Small intestine (tissue), 7 donors: ENCODE results near the gene GMIP. TPM values are rescaled to one million over a fixed set of nuclear protein-coding genes. Genes with fewer than 3 reads are reported as not detected.
A peak's percentile ranks its signal among the peaks of the same experiment; 100 is the strongest.

Experiments used
- DNase-seq, 2 donors: peaks; one replicate each; pipeline versions ENCODE4 v3.0.0 to v3.0.0-alpha.2; 2013
- FAIRE-seq: peaks from 2 replicates; lab custom pipeline; 2012; peaks lifted over from hg19 to GRCh38; lab: Jason Lieb, UNC
- H3K27ac ChIP-seq, 3 donors: one replicate each; pipeline ENCODE4 v1.5.1; 2013; ENCODE audit warnings: low read length in 2 of 3, mild to moderate bottlenecking in 2 of 3, control low read depth in 1 of 3, inconsistent platforms in 1 of 3, low read depth in 1 of 3, moderate library complexity in 1 of 3
- H3K27me3 ChIP-seq, 3 donors: one replicate each; pipeline ENCODE4 v1.6.1; 2013; ENCODE audit warnings: low read length in 3 of 3, inconsistent platforms in 1 of 3; ENCODE audit not compliant: control insufficient read depth in 3 of 3, insufficient read depth in 3 of 3
- H3K36me3 ChIP-seq, 3 donors: one replicate each; pipeline ENCODE4 v1.6.1; 2013; ENCODE audit warnings: low read length in 3 of 3, inconsistent platforms in 1 of 3, low read depth in 1 of 3, mild to moderate bottlenecking in 1 of 3, moderate library complexity in 1 of 3; ENCODE audit not compliant: control insufficient read depth in 3 of 3, insufficient read depth in 2 of 3
- H3K4me1 ChIP-seq, 3 donors: one replicate each; pipeline ENCODE4 v1.6.1; 2013; ENCODE audit warnings: low read length in 2 of 3, inconsistent platforms in 1 of 3, low read depth in 1 of 3, mild to moderate bottlenecking in 1 of 3, moderate library complexity in 1 of 3; ENCODE audit not compliant: control insufficient read depth in 3 of 3, insufficient read depth in 2 of 3
- H3K4me3 ChIP-seq, 3 donors: one replicate each; pipeline ENCODE4 v1.5.1; 2013; ENCODE audit warnings: low read length in 3 of 3, control low read depth in 1 of 3, inconsistent platforms in 1 of 3, low read depth in 1 of 3, mild to moderate bottlenecking in 1 of 3, moderate library complexity in 1 of 3
- H3K9me3 ChIP-seq, 2 donors: one replicate each; pipeline ENCODE4 v1.6.1; 2013; ENCODE audit warnings: low read depth in 1 of 2, low read length in 1 of 2; ENCODE audit not compliant: control insufficient read depth in 2 of 2, insufficient read depth in 1 of 2
- WGBS, 3 donors: extraction: QIAGEN DNeasy Blood & Tissue Kit; methylation state at CpG; one replicate each; pipeline ENCODE4 v1.1.7; 2013; 5-methylcytosine and 5-hydroxymethylcytosine counted together
- polyA plus RNA-seq, 4 donors: library from polyadenylated mRNA; stranded (reverse) in 3 of 4; unstranded in 1 of 4; fragments of 200-250 nt in 3 of 4; fragments of 120-200 nt in 1 of 4; gene quantifications; one replicate each; pipeline versions ENCODE4 v1.2.1 to v1.2.3, GENCODE V29; 2013
- donor health status: healthy with polysubstance abuse.
- donor health status: control.
- donor health status: control.
- donor health status: Bipolar disorder and iron deficiency.
- donor health status: healthy.

GMIP gene
- polyA plus RNA-seq, 4 donors = 8.3 to 15.1 (median 12.5) TPM

DNA sequence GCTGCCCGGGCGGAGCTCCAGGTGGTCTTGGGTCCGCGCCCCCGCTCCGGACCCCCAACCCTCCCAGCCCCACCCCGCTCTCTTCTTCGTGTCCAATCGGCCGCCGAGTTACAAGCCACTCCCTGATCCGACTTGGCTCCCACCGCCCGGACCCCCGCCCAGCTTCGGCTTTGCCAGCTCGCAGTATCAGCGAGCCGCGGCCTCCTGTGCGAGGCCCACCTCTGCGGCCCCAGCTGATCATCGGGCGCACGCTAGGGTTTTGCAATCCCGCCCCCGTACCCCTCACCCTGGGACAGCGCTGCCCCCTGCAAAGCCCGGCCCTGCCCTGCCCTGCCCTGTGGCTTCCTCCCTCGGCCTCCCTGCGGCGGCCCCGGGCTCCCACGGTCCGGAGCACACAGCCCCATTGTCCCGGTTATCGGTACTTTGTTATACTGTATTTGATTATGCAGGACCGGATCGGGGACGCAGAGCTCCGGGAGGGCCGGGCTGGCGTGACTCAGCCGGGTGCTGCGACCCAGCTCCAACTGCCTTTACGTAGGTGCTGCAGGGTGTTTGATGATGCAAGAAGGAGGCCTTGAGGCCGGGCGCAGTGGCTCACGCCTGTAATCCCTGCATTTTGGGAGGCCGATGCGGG lies 14.8 kb downstream of the GMIP start:
- H3K4me1 ChIP-seq = no peaks in the 10 kb centered on the region
- H3K27ac ChIP-seq = peak overlapping the region; percentile 22 to 82 (median 58)
- 2 to 11% (median 6%) methylated on average over 47 to 51 of the region's 51 CpGs for WGBS, 3 donors
- H3K36me3 ChIP-seq = peaks cover 0 to 8% (median 5%) of the 10 kb centered on the region in 3 donors
- H3K4me3 ChIP-seq = peak overlapping the region; percentile 51 to 66 (median 55)
- no peaks in the 10 kb centered on the region for H3K27me3 ChIP-seq
- DNase-seq = peak; percentile 71 to 72
- no peaks in the 10 kb centered on the region for H3K9me3 ChIP-seq
- no peak for FAIRE-seq

DNA sequence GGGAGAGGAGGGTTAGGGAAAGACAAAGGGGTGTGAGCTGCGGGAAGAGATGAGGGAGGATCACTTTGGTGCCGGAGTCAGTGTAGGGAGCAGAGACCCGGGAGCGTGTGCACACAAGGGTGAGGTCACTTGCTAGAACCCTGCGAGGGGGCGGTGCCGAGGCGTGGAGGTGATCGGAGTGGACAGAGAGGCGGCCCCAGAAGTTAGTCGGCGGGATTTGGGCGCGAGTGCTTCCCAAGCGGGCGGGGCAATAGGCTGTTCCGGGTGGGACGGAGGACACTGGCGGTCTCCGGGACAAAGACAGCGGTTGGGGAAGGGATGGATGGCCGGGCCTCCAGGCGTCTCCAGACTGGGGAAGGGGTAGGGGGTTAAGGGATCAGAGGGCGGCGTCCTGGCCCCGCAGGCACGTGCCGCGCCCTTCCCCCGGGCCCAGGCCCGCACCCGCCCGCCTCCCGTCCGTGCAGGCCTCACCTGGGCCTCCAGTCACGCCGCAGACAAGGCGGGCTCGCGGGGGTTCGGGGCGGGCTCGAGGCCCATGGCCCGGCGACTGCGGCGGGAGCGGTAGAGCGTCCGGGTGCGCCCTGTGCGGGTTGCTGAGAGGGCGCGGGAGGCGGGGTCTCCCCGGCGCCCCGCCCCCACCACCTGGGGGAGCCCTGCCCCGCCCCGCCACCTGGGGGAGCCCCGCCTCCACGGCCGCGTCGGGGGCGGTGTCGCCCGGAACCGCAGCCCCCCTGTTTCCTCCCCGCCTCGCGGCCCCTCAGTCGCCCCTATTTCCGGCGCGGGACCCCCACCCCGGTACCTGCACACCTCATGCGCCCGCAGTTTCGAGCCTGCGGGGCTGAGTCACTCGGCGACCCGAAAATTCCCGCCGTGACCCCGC lies 15.6 kb downstream of the GMIP start, which contains the start of gene LPAR2:
LPAR2 (minus strand) TSS at position 600 of the 880 bp plus-strand sequence. CDS start 945 bp downstream, outside the sequence.
- no peaks in the 10 kb centered on the region for H3K4me1 ChIP-seq
- no peaks in the 10 kb centered on the region for H3K27me3 ChIP-seq
- peak within 1 kb of the TSS; percentile 51 to 66 (median 55) for H3K4me3 ChIP-seq
- WGBS, 3 donors = 1 to 2% (median 1%) methylated on average over 42 to 87 of the region's 87 CpGs
- DNase-seq (peak; percentile 62 to 71), FAIRE-seq (no peak)
- H3K27ac ChIP-seq = peak within 1 kb of the TSS; percentile 22 to 82 (median 58)
- H3K9me3 ChIP-seq = no peaks in the 10 kb centered on the region
- peaks cover 0 to 7% (median 0%) of the 10 kb centered on the region in 3 donors for H3K36me3 ChIP-seq

DNA sequence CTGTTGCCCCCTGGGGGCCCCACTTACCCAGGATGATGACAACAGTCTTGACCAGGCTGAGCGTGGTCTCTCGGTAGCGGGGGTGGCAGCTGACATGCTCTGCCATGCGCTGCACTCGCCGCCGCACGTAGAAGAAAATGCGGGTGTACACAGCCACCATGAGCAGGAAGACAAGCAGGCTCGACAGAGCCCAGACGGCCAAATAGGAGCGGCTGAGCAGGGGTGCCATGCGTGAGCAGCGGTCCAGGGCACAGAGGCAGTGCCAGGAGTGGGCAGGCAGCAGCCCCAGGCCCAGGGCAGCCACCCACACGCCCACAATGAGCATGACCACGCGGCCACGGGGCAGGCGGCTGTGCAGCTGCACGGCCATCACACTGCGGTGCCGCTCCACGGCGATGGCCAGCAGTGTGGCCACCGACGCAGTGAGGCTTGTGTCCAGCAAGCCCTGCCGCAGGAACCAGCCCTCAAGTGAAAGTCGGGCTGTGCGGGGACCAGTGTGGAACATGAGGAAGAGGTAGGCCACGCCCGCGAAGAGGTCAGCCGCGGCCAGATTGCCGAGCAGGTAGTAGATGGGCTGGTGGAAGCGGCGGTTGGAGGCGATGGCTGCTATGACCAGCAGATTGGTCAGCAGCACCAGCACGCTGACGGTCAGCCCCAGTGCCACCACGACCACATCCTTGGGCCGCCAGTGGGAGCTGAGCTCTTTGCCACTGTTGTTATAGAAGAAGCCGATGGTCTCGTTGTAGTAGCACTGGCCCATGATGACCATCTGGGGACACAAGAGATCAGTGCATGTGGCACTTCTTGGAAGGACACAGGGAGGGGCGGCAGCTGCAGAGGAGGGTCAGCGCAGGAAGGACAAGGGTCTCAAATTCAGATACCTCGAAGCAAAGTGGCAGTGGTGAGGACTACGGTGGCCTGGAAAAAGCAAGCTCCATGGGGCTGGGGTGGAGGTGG lies 16.7 kb downstream of the GMIP start:
- H3K9me3 ChIP-seq = no peaks in the 10 kb centered on the region
- H3K4me1 ChIP-seq = no peaks in the 10 kb centered on the region
- no peaks in the 10 kb centered on the region for H3K27me3 ChIP-seq
- DNase-seq (no peak), FAIRE-seq (no peak)
- H3K36me3 ChIP-seq = peaks cover 0 to 7% (median 0%) of the 10 kb centered on the region in 3 donors
- H3K27ac ChIP-seq = no peak overlapping the region
- H3K4me3 ChIP-seq = peak overlapping the region in 2 of 3 donors; percentile 50 to 66
- WGBS, 3 donors = 92 to 95% (median 93%) methylated on average over 47 to 48 of the region's 48 CpGs

DNA sequence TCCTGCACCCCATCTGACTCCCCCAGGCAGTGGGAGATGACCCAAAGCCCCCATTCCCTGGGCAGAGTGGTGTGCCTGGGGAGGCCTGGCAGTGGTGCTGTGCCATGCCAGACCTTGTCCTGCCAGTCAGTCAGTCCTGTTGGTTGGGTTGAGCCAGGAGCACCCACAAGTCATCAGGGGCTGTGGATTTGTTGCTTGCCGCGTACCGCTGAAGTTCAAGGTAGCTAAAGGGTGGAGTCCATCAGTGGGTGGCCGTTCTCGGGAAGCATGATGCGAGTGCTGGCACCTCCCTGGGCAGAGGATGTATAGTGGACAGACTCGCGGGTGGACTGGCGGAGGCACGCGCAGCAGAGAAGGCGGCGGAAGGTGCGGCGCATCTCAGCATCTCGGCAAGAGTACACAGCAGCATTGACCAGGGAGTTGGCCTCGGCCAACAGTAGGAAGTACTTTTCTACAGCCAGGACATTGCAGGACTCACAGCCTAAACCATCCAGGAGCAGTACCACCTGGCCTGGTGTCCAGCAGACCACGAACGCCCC lies 19.4 kb downstream of the GMIP start:
- DNase-seq (no peak), FAIRE-seq (no peak)
- Histone ChIP-seq H3K27ac (no peak overlapping the region), H3K9me3 (no peaks in the 10 kb centered on the region), H3K27me3 (no peaks in the 10 kb centered on the region), H3K4me1 (peaks cover 0 to 1% (median 0%) of the 10 kb centered on the region in 3 donors), H3K4me3 (no peak overlapping the region), H3K36me3 (peaks cover 0 to 7% (median 0%) of the 10 kb centered on the region in 3 donors)
- WGBS, 3 donors = 94 to 96% (median 95%) methylated on average over 19 of the region's 19 CpGs

DNA sequence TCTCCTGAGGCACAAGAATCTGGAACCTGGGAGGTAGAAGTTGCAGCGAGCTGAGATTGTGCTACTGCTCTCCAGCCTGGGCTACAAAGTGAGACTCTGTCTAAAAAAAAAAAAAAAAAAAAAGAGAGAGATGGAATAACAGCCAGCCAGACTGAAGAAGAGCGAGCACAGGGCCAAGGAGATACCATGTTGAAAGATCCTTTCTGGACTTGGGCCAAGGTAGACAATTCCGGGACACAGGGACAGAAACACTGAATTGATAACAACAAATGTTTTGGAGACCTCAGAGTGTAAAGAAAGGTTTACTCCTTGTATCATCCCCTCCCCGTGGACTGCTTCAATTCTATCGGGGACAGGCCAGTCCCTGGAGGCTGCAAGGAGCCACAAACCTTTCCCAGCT lies 20.1 kb downstream of the GMIP start:
- H3K36me3 ChIP-seq = peaks cover 0 to 7% (median 0%) of the 10 kb centered on the region in 3 donors
- no peaks in the 10 kb centered on the region for H3K9me3 ChIP-seq
- DNase-seq = no peak
- H3K4me3 ChIP-seq = no peak overlapping the region
- H3K4me1 ChIP-seq = peaks cover 0 to 6% (median 0%) of the 10 kb centered on the region in 3 donors
- H3K27me3 ChIP-seq = no peaks in the 10 kb centered on the region
- no peak overlapping the region for H3K27ac ChIP-seq
- 84 to 90% (median 89%) methylated on average over 5 of the region's 5 CpGs for WGBS, 3 donors
- FAIRE-seq = no peak

DNA sequence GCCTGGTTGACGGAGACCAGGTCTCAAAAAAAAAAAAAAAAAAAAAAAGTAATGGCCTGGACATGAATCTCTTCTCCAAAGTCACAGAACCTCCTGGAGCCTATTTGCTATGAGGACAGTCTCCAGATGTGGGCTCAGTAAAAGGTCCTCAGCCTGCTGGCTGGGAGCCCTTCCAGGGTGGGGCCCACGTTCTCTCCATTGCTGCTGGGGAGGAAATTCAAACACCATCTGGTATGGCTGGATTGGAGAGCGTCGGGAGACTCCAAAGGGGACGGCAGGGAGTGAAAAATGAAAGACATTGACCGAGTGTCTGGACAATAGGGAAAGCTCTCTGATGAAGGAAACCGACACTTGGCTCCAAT lies 23.6 kb downstream of the GMIP start:
- H3K4me3 ChIP-seq = no peak overlapping the region
- WGBS, 3 donors = 65 to 68% (median 67%) methylated on average over 7 of the region's 7 CpGs
- H3K36me3 ChIP-seq = peaks cover 0 to 7% (median 0%) of the 10 kb centered on the region in 3 donors
- no peaks in the 10 kb centered on the region for H3K9me3 ChIP-seq
- no peak for DNase-seq
- H3K27me3 ChIP-seq = peaks cover 0 to 13% (median 0%) of the 10 kb centered on the region in 3 donors
- H3K27ac ChIP-seq = no peak overlapping the region
- peaks cover 0 to 11% (median 2%) of the 10 kb centered on the region in 3 donors for H3K4me1 ChIP-seq
- no peak for FAIRE-seq

DNA sequence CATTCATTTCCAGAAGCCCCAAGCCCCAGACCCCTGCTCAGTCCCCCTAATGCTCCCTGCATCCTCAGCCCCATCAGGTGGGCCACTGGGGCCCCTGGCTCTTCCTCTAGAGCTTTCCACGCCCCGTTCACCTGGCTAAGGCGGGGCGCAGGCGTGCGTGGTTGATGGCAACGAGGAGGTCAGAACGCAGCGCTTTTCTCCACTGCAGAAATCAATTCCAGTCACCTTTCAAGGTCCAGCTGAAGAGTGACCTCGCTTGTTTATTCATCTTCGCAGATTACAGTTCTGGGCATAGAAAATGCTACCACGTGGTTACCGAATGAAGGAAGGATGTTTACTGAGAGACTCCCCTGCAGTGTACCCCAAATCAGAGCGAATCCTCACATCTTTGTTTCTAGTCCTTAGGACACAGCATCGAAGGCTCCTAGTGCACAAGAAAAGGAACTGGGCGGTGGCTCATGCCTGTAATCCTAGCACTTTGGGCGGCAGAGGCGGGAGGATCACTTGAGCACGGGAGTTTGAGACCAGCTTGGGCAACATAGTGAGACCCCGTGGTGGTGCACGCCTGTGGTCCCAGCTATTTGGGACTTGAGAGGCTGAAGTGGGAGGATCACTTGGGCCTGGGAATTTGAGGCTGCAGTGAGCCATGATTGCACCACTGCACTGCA lies 24.1 kb downstream of the GMIP start:
- H3K4me1 ChIP-seq = peaks cover 0 to 11% (median 2%) of the 10 kb centered on the region in 3 donors
- H3K27me3 ChIP-seq = peaks cover 0 to 13% (median 0%) of the 10 kb centered on the region in 3 donors
- DNase-seq = no peak
- FAIRE-seq = no peak
- WGBS, 3 donors = 37 to 50% (median 47%) methylated on average over 21 of the region's 21 CpGs
- peaks cover 0 to 4% (median 0%) of the 10 kb centered on the region in 3 donors for H3K36me3 ChIP-seq
- peak overlapping the region in 2 of 3 donors; percentile 16 to 25 for H3K4me3 ChIP-seq
- no peaks in the 10 kb centered on the region for H3K9me3 ChIP-seq
- H3K27ac ChIP-seq = no peak overlapping the region
